Skin epidermis (tissue), 12 donors: Measurements from ENCODE around the gene ZFP36L1.

Source experiments
- H3K27ac ChIP-seq, 21 experiments: fragments of 200-600 bp; sonication (generic) in 11 of 21; one replicate each; pipeline ENCODE4 v1.5.0; 2020; ENCODE audit warnings: mild to moderate bottlenecking in 3 of 21, inconsistent platforms in 2 of 21, moderate library complexity in 2 of 21
- H3K4me3 ChIP-seq, 7 experiments: fragments of 200-600 bp; sonication (generic) in 2 of 7; one replicate each; pipeline ENCODE4 v1.5.0; 2020; ENCODE audit warnings: inconsistent platforms in 2 of 7, mild to moderate bottlenecking in 2 of 7, moderate library complexity in 1 of 7

Gene ZFP36L1, protein sequence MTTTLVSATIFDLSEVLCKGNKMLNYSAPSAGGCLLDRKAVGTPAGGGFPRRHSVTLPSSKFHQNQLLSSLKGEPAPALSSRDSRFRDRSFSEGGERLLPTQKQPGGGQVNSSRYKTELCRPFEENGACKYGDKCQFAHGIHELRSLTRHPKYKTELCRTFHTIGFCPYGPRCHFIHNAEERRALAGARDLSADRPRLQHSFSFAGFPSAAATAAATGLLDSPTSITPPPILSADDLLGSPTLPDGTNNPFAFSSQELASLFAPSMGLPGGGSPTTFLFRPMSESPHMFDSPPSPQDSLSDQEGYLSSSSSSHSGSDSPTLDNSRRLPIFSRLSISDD

GRCh38 chr14:68792979-68793733, at the start of gene ZFP36L1:
Gene ZFP36L1 (minus strand): TSS chr14:68793067. CDS start chr14:68792938, 129 bp downstream.
- Histone ChIP-seq H3K27ac (peak within 1 kb of the TSS; percentile 94 to 100 (median 100)), H3K4me3 (peak within 1 kb of the TSS; percentile 62 to 90 (median 79))

GRCh38 chr14:68842298-68842697, 49.4 kb upstream of the ZFP36L1 start:
- Histone ChIP-seq H3K4me3 (no peak overlapping the region), H3K27ac (peak overlapping the region in 2 of 21 experiments; percentile 11 to 59)

GRCh38 chr14:68841016-68841809, 48.3 kb upstream of the ZFP36L1 start:
- H3K27ac ChIP-seq: peak overlapping the region in 6 of 21 experiments; percentile 11 to 59 (median 33)

GRCh38 chr14:68840454-68840853, 47.6 kb upstream of the ZFP36L1 start:
- Histone ChIP-seq H3K4me3 (no peak overlapping the region), H3K27ac (peak overlapping the region in 2 of 21 experiments; percentile 14 to 27)

More at GRCh38 chr14:68841016-68841809, 48.3 kb upstream of the ZFP36L1 start:
- H3K4me3 ChIP-seq: no peak overlapping the region

GRCh38 chr14:68836082-68836481, 43.2 kb upstream of the ZFP36L1 start:
- Histone ChIP-seq H3K27ac (no peak overlapping the region), H3K4me3 (no peak overlapping the region)

- Histone ChIP-seq H3K27ac (no peak overlapping the region), H3K4me3 (no peak overlapping the region)
Measured at GRCh38 chr14:68834816-68835215, 41.9 kb upstream of the ZFP36L1 start.

DNA sequence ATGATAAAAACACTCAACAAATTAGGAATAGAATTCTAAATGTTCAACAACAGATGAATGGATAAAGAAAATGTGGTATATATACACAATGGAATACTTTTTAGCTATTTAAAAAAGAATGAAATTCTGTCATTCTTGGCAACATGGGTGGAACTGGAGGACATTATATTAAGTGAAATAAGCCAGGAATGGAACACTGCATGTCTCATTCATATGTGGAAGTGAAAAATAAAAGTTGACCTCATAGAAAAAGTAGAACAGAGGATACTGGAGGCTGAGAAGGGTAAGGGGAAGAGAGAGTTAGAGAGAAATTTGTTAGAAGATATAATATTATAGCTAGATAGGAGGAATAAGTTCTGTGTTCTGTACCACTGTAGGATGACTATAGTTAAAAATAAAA, 35.8 kb upstream of the ZFP36L1 start:
- no peak overlapping the region for H3K27ac ChIP-seq
- no peak overlapping the region for H3K4me3 ChIP-seq

DNA sequence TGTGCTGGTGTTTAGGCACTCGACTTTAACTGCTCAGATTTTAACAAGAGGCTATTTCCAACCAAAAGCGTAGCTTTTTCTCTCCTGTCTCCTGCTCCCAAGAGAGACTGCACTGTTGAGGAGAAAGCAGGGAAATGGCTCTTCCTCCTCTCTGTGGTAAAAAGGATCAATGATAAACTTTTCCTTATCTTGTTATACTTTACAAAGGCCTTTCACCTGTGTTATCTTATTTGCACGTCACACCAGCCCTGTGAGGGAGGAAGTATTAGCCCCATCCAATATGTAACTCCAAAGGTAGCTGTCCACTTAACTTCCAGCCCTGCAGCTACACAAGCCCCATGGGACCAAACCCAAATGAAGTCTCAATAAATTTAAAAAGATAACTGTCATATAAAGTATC, 32.9 kb upstream of the ZFP36L1 start:
- Histone ChIP-seq H3K27ac (no peak overlapping the region), H3K4me3 (no peak overlapping the region)

DNA sequence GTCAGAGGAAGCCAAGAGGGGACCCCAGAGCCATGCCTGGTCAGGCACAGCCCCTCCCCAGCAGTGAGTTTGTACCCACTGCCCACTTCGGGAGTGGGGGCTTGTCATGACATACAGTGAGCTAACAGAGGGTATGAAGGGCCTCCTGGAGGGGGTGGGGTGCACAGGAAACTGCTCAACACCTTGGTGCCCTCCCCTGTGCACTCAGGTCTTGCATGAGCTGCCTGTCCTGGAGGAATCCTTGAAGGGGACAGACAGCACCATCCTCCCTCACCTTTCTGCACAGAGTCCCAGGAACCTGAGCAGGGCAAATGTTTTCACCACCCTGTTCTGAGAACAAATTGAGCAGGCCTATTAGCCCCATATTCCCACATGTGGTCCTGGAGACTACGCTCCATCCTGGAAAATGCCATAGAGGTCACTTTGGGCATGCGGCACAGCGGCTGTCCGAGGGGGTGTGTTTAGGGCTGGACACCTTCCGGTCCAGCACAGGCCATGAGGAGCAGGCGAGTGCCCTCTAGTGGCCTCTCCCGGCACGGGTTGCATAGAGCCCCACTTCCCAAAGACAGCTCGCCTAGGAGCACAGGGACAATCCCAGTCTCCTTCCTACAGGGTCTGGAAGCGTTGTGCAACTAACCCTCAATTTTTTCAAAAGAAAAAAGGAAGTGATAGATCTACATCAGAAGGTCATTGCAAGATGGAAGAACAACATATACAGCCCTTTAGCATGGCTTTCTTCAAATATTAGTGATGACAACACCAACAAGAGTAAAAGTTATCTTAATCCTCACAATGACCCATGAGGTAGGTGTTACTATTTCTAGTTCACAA, 31.9 kb upstream of the ZFP36L1 start:
- Histone ChIP-seq H3K4me3 (no peak overlapping the region), H3K27ac (no peak overlapping the region)

DNA sequence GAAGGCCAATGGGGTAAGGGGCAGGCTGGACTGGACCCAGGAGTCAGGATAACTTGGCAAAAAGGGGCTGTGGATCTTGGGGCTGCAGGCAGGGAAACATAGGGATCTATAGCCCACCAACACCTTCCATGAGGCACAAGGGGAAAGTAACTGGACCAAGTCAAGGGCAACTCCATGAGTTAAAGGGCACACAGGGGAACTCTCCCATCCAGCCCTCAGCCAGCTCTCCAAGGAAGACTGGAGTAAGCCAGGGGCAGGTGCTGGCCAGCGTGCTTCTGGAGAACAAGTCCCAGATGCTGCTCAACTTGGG, 31.3 kb upstream of the ZFP36L1 start:
- Histone ChIP-seq H3K4me3 (no peak overlapping the region), H3K27ac (no peak overlapping the region)

- H3K4me3 ChIP-seq: no peak overlapping the region
- no peak overlapping the region for H3K27ac ChIP-seq
Measured at GRCh38 chr14:68823434-68824206, 30.8 kb upstream of the ZFP36L1 start.

DNA sequence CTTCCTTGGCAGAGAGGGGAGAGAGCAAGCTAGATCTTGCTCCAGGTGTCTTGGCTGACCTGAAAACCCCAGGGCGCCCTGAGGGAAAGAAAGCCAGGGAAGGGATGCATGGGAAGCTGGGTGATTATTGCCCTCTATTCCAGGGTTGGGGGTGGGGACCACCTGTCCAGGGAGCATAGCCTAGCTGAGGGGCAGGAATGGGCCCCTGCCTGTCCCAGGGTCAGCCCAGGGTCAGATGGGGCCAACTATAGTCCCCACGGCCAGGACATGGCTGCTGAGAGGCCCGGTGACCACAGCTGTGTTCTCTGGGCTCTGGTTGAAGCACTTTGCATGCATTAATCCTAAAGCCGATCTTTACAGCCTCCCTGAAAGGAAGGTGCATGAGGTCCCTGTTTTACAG, 30.1 kb upstream of the ZFP36L1 start:
- no peak overlapping the region for H3K4me3 ChIP-seq
- peak overlapping the region in 3 of 21 experiments; percentile 18 to 99 (median 98) for H3K27ac ChIP-seq

- Histone ChIP-seq H3K4me3 (no peak overlapping the region), H3K27ac (peak overlapping the region in 11 of 21 experiments; percentile 12 to 99 (median 73))
Measured at GRCh38 chr14:68822132-68822651, 29.3 kb upstream of the ZFP36L1 start.

GRCh38 chr14:68820999-68821683, 28.3 kb upstream of the ZFP36L1 start:
- peak overlapping the region in 18 of 21 experiments; percentile 2 to 99 (median 58) for H3K27ac ChIP-seq

DNA sequence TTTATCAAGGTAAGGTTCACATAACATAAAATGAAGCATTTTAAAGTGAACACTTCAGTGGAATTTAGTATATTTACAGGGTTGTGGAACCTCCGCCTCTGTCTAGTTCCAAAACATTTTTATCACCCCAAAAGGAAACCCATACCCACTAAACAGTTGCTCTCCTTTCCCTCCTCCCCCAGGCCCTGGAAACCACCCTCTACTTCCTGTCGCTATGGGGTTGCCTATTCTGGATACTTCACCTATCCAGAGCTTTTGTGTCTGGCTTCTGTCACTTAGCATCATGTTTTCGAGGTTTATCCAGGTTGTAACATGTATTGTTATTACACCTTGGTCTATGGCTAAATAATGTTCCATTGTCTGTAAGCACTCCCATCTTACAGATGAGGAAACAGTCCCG, 27.7 kb upstream of the ZFP36L1 start:
- peak overlapping the region in 19 of 21 experiments; percentile 18 to 99 (median 68) for H3K27ac ChIP-seq
- H3K4me3 ChIP-seq: no peak overlapping the region

More at GRCh38 chr14:68820999-68821683, 28.3 kb upstream of the ZFP36L1 start:
- no peak overlapping the region for H3K4me3 ChIP-seq

DNA sequence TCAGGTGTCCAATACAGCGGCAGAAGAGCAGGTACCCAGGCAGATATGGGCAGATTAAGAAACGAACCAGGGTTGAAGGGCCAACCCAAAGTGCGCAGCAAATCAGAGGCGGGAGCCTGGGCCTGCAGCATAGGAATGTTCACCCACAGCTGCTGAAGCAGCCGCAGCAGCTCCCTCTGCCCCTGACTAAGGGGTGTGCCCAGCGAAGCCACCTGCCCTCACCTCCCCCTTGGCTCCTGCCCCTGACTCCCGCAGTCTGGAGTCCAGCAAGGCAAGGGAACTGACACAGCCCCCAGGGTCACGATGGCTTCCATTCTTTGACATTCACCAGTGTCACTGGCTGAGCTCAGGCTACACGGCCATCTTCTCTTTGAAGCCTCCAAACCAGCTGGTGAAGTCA, 27.3 kb upstream of the ZFP36L1 start:
- H3K27ac ChIP-seq: peak overlapping the region in 20 of 21 experiments; percentile 18 to 99 (median 68)

GRCh38 chr14:68819260-68819691, 26.4 kb upstream of the ZFP36L1 start:
- Histone ChIP-seq H3K27ac (peak overlapping the region in 20 of 21 experiments; percentile 18 to 99 (median 68)), H3K4me3 (no peak overlapping the region)

More for the DNA sequence above, 27.3 kb upstream of the ZFP36L1 start:
- H3K4me3 ChIP-seq: no peak overlapping the region
